ENCODE measurements around the gene PKIB.

Gene PKIB

GRCh38 chr6:122749451-122750050 is 139.3 kb downstream of the PKIB start:
- DNase-seq = no peak

GRCh38 chr6:122751326-122751725 is 141.1 kb downstream of the PKIB start:
- no peak for DNase-seq

GRCh38 chr6:122752459-122752858 is 142.3 kb downstream of the PKIB start:
- DNase-seq = no peak

GRCh38 chr6:122753000-122753687 is 142.9 kb downstream of the PKIB start:
- no peak for DNase-seq

GRCh38 chr6:122753688-122754056 is 143.5 kb downstream of the PKIB start:
- DNase-seq = no peak

- no peak for DNase-seq
Measured at GRCh38 chr6:122754191-122754731, 144.1 kb downstream of the PKIB start.

- DNase-seq = no peak
Measured at GRCh38 chr6:122755901-122756300, 145.7 kb downstream of the PKIB start.

GRCh38 chr6:122758927-122759334 is 148.7 kb downstream of the PKIB start:
- DNase-seq = no peak

GRCh38 chr6:122760330-122760729 is 150.1 kb downstream of the PKIB start:
- DNase-seq = no peak

GRCh38 chr6:122766256-122766655 is 156.1 kb downstream of the PKIB start:
- no peak for DNase-seq

- no peak for DNase-seq
Measured at GRCh38 chr6:122770835-122771601, 160.8 kb downstream of the PKIB start.

GRCh38 chr6:122772724-122773415 is 162.7 kb downstream of the PKIB start:
- no peak for DNase-seq

Measured in activated CD8-positive, alpha-beta memory T cell treated with anti-CD3 and anti-CD28 coated beads for 24 hours (primary cell).